HG03342 (cell line): ENCODE results near the gene ATXN2.

Experiments
- ATAC-seq: cut with Tn5 transposase; IDR thresholded peaks from one replicate; pipeline ENCODE4 v1.9.1; 2021; ENCODE audit warnings: mild to moderate bottlenecking, moderate library complexity; ENCODE audit not compliant: unreplicated experiment

Gene ATXN2

GRCh38 chr12:111440152-111440551 is 159.0 kb downstream of the ATXN2 start:
- ATAC-seq: no peak

- no peak for ATAC-seq
Measured at GRCh38 chr12:111439657-111440151, 159.4 kb downstream of the ATXN2 start.

- ATAC-seq: no peak
Measured at GRCh38 chr12:111438481-111438880, 160.6 kb downstream of the ATXN2 start.

- ATAC-seq: no peak
Measured at GRCh38 chr12:111437816-111438454, 161.2 kb downstream of the ATXN2 start.

GRCh38 chr12:111436811-111437210 is 162.3 kb downstream of the ATXN2 start:
- no peak for ATAC-seq

- ATAC-seq: no peak
Measured at GRCh38 chr12:111436266-111436665, 162.8 kb downstream of the ATXN2 start.

- no peak for ATAC-seq
Measured at GRCh38 chr12:111435661-111436201, 163.4 kb downstream of the ATXN2 start.

GRCh38 chr12:111434680-111435338 is 164.3 kb downstream of the ATXN2 start:
- ATAC-seq: peak; percentile 57

GRCh38 chr12:111434049-111434448 is 165.1 kb downstream of the ATXN2 start:
- ATAC-seq: no peak

GRCh38 chr12:111431772-111432171 is 167.3 kb downstream of the ATXN2 start:
- no peak for ATAC-seq

GRCh38 chr12:111430433-111431353 is 168.4 kb downstream of the ATXN2 start:
- ATAC-seq: no peak

GRCh38 chr12:111429828-111430432 is 169.2 kb downstream of the ATXN2 start:
- ATAC-seq: no peak

- ATAC-seq: no peak
Measured at GRCh38 chr12:111428728-111429175, 170.4 kb downstream of the ATXN2 start.

- no peak for ATAC-seq
Measured at GRCh38 chr12:111428081-111428727, 170.9 kb downstream of the ATXN2 start.

- no peak for ATAC-seq
Measured at GRCh38 chr12:111427417-111428074, 171.6 kb downstream of the ATXN2 start.

- ATAC-seq: no peak
Measured at GRCh38 chr12:111426344-111427185, 172.6 kb downstream of the ATXN2 start.

GRCh38 chr12:111425655-111426054 is 173.5 kb downstream of the ATXN2 start:
- ATAC-seq: no peak

GRCh38 chr12:111424793-111425251 is 174.3 kb downstream of the ATXN2 start:
- no peak for ATAC-seq
